SK-N-SH (cell line): ENCODE data around the gene CYS1.

Experiments used
- CTCF ChIP-seq: fragments of 200-600 bp; sonication (generic); IDR thresholded peaks from 2 replicates; pipeline ENCODE4 v1.6.1; 2017; ENCODE audit warnings: antibody characterized with exemption, mild to moderate bottlenecking, moderate library complexity
- EP300 ChIP-seq, 2 experiments: IDR thresholded peaks; 2 replicates each; pipeline versions ENCODE4 v1.4.0 to v1.6.1; 2012; ENCODE audit warnings: borderline replicate concordance in 1 of 2, low read depth in 1 of 2, low read length in 1 of 2
- EZH2phosphoT487 ChIP-seq: fragments of 200-600 bp; sonication (generic); IDR thresholded peaks from 2 replicates; pipeline ENCODE4 v1.6.1; 2017; ENCODE audit warnings: low read depth, mixed run types, mild to moderate bottlenecking, antibody characterized with exemption, moderate library complexity, borderline replicate concordance
- FOXJ3 ChIP-seq: sonication (generic); formaldehyde crosslinking; IDR thresholded peaks from 2 replicates; pipeline ENCODE4 v1.5.1; 2020; ENCODE audit warnings: mild to moderate bottlenecking, missing genetic modification reagents
- MAX ChIP-seq: IDR thresholded peaks from 2 replicates; pipeline ENCODE4 v1.4.0; 2012; ENCODE audit warnings: low read depth
- RCOR1 ChIP-seq: fragments of 150-350 bp; IDR thresholded peaks from 2 replicates; pipeline ENCODE4 v1.6.1; 2017; ENCODE audit warnings: antibody characterized with exemption, low read length
- REST ChIP-seq: IDR thresholded peaks from 2 replicates; pipeline ENCODE4 v1.6.1; 2012; ENCODE audit warnings: mild to moderate bottlenecking, low read depth, low read length, moderate library complexity
- RFX5 ChIP-seq: IDR thresholded peaks from 2 replicates; pipeline ENCODE4 v1.6.1; 2012; ENCODE audit warnings: mild to moderate bottlenecking, improper control_type of control experiment, low read length
- RXRA ChIP-seq: IDR thresholded peaks from 2 replicates; pipeline ENCODE4 v1.4.0; 2012; ENCODE audit warnings: low read depth, mild to moderate bottlenecking, borderline replicate concordance

DNA sequence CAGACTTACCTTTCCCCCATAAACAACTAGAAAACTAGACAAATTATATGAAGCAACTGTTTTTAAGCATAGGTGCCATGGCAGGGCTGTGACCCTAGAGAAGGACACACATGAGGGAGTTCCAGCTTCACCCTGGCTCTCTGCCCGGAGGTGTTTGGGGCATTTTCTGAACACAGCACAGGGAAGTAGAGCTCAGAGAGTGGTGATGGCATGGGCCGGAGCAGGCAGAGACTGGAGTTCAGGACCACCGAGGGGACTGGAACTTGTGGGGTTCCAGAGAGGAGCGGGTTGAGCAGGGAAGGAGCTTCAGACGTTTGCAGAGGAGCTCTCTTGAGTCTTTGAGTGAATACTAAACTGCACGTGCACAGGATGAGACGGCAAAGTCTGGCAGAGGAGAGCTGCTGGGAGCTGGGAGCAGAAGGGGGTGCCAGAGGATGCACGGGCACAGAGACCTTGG lies 63.4 kb downstream of the CYS1 start:
- no peak for TF ChIP-seq MAX
- TF ChIP-seq EZH2phosphoT487: no peak
- no peak for TF ChIP-seq REST
- no peak for TF ChIP-seq CTCF
- no peak for TF ChIP-seq RCOR1
- no peak for TF ChIP-seq FOXJ3 (CRISPR knock-in tag)
- no peak for TF ChIP-seq EP300 (IDR thresholded peaks at IDR 0.05; ENCODE audit: borderline replicate concordance in 1 of 2, low read depth in 1 of 2, low read length in 1 of 2)
- TF ChIP-seq RFX5: no peak
- no peak for TF ChIP-seq RXRA
